Measurements from ENCODE around the gene FMOD. TPM values are rescaled to one million over a fixed set of nuclear protein-coding genes. Genes with fewer than 3 reads are reported as not detected.
A peak's percentile ranks its signal among the peaks of the same experiment; 100 is the strongest.
"Not testable (repeated sequence)": the region's sequence is repeated elsewhere in the genome, so short reads cannot be mapped to it uniquely, and the experiment has no call there.

Gene FMOD
- total RNA-seq, 1 donor from 2014 or later, result not detected

DNA sequence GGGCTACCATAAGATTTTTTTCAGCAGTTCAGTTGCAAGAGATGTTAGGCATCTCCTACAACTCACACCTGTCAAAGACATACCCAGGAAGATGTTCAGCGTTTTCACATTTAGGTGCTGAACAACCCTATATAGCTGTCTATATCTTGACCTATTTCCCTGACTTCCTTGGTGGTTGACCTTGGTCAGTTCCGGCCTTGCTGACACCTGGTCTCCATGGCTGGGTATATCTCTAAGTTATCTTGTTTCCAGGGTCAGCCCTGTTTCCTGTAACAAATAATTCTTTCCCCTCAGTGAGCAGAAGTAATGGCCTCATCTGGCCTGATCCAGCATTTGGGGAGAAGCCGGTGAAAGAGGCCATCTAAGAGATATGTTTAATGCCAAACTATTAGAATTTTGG is 48.0 kb downstream of the FMOD start:
- Mint-ChIP-seq H3K4me1 (peaks cover 24% of the 10 kb centered on the region), H3K4me3 (no peak overlapping the region), H3K27ac (no peak overlapping the region), H3K27me3 (ENCODE audit: insufficient read depth, low read depth) (peaks cover 17% of the 10 kb centered on the region), H3K9me3 (no peaks in the 10 kb centered on the region), H3K36me3 (peaks cover 2% of the 10 kb centered on the region)
- Histone ChIP-seq H3K27ac (no peak overlapping the region), H3K4me1 (peaks cover 23% of the 10 kb centered on the region), H4K20me1 (ENCODE audit: low read depth) (peaks cover 20% of the 10 kb centered on the region), H3K27me3 (peaks cover 94% of the 10 kb centered on the region), H3K4me3 (no peak overlapping the region), H3K79me2 (ENCODE audit: low read depth) (peaks cover 21% of the 10 kb centered on the region), H3K9me3 (ENCODE audit: low read depth) (no peaks in the 10 kb centered on the region), H3K4me2 (no peak overlapping the region), H3K9ac (no peak overlapping the region), H3K36me3 (no peaks in the 10 kb centered on the region), H2AFZ (replicated peaks) (no peak overlapping the region), H3F3A (ENCODE audit: low read depth) (peaks cover 16% of the 10 kb centered on the region)
- DNase-seq (ENCODE audit: low spot score), result no peak
- no peak for TF ChIP-seq EZH2 (IDR thresholded peaks at IDR 0.05)

DNA sequence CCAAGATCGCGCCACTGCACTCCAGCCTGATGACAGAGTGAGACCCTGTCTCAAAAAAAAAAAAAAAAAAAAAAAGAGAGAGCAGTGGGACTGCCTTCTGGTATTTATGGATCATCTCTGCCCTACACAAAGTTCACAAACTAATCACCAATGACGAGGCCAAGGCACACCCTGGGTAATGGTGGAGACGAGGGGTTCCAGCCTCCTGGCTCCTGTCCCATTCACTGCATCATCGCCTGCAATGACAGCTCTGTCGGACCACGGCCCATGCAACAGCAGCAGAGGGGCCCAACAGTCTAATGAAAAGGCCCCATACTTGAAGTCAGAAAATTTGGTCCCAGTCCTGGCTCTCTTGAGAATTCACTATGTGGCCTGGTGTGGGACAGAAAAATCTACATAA is 48.5 kb downstream of the FMOD start:
- H3K27me3 ChIP-seq, result peaks cover 90% of the 10 kb centered on the region
- H3K27ac ChIP-seq, result no peak overlapping the region
- peak overlapping the region; percentile 46 for H3K4me3 Mint-ChIP-seq
- H3K4me1 Mint-ChIP-seq, result peaks cover 20% of the 10 kb centered on the region
- H3K27ac Mint-ChIP-seq, result peak overlapping the region; percentile 86
- H3K9ac ChIP-seq, result no peak overlapping the region
- peaks cover 19% of the 10 kb centered on the region for H3K4me1 ChIP-seq
- peaks cover 17% of the 10 kb centered on the region for H3K27me3 Mint-ChIP-seq (ENCODE audit: insufficient read depth, low read depth)
- DNase-seq (ENCODE audit: low spot score), result no peak
- no peak overlapping the region for H3K4me2 ChIP-seq
- H3K9me3 ChIP-seq (ENCODE audit: low read depth), result no peaks in the 10 kb centered on the region
- TF ChIP-seq EZH2phosphoT487 (IDR thresholded peaks at IDR 0.05) (no peak), EZH2 (IDR thresholded peaks at IDR 0.05) (no peak)
- TF ChIP-seq, protein P1, sequence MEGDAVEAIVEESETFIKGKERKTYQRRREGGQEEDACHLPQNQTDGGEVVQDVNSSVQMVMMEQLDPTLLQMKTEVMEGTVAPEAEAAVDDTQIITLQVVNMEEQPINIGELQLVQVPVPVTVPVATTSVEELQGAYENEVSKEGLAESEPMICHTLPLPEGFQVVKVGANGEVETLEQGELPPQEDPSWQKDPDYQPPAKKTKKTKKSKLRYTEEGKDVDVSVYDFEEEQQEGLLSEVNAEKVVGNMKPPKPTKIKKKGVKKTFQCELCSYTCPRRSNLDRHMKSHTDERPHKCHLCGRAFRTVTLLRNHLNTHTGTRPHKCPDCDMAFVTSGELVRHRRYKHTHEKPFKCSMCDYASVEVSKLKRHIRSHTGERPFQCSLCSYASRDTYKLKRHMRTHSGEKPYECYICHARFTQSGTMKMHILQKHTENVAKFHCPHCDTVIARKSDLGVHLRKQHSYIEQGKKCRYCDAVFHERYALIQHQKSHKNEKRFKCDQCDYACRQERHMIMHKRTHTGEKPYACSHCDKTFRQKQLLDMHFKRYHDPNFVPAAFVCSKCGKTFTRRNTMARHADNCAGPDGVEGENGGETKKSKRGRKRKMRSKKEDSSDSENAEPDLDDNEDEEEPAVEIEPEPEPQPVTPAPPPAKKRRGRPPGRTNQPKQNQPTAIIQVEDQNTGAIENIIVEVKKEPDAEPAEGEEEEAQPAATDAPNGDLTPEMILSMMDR (IDR thresholded peaks at IDR 0.05), result no peak
- H3K4me3 ChIP-seq, result no peak overlapping the region
- H4K20me1 ChIP-seq (ENCODE audit: low read depth), result peaks cover 15% of the 10 kb centered on the region
- no peaks in the 10 kb centered on the region for H3K9me3 Mint-ChIP-seq
- H3K36me3 ChIP-seq, result no peaks in the 10 kb centered on the region
- no peak overlapping the region for H2AFZ ChIP-seq (replicated peaks)
- peaks cover 16% of the 10 kb centered on the region for H3K79me2 ChIP-seq (ENCODE audit: low read depth)
- peaks cover 11% of the 10 kb centered on the region for H3F3A ChIP-seq (ENCODE audit: low read depth)
- peaks cover 2% of the 10 kb centered on the region for H3K36me3 Mint-ChIP-seq

DNA sequence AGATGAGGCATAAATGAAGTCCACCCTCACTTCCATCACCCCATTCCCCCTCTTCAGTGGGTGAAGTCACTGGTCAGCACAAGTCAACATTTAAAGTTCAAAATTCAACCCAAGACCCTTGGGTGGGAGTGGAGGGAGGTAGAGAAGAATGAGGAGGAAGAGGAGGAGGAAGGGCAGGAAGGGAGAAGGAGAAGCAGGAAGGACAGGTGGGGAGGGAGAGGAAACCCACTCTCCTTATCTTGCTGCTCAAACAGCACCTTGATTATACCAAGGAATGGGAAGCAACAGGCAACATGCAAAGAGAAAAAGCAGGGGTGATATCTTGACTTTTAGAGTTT is 49.6 kb downstream of the FMOD start:
- Histone ChIP-seq H3K4me1 (peaks cover 7% of the 10 kb centered on the region), H3K9me3 (ENCODE audit: low read depth) (no peaks in the 10 kb centered on the region), H3K79me2 (ENCODE audit: low read depth) (peaks cover 8% of the 10 kb centered on the region), H2AFZ (replicated peaks) (no peak overlapping the region), H3K27ac (no peak overlapping the region), H3F3A (ENCODE audit: low read depth) (peaks cover 4% of the 10 kb centered on the region), H4K20me1 (ENCODE audit: low read depth) (peaks cover 4% of the 10 kb centered on the region), H3K4me2 (no peak overlapping the region), H3K27me3 (peaks cover 78% of the 10 kb centered on the region), H3K4me3 (no peak overlapping the region), H3K36me3 (no peaks in the 10 kb centered on the region), H3K9ac (no peak overlapping the region)
- Mint-ChIP-seq H3K36me3 (peaks cover 2% of the 10 kb centered on the region), H3K4me3 (no peak overlapping the region), H3K27me3 (ENCODE audit: insufficient read depth, low read depth) (peaks cover 19% of the 10 kb centered on the region), H3K4me1 (peaks cover 19% of the 10 kb centered on the region), H3K27ac (no peak overlapping the region), H3K9me3 (no peaks in the 10 kb centered on the region)
- no peak for DNase-seq (ENCODE audit: low spot score)
- TF ChIP-seq, protein P1 (IDR thresholded peaks at IDR 0.05), result no peak
- TF ChIP-seq EZH2phosphoT487 (IDR thresholded peaks at IDR 0.05) (no peak), EZH2 (IDR thresholded peaks at IDR 0.05) (no peak)

DNA sequence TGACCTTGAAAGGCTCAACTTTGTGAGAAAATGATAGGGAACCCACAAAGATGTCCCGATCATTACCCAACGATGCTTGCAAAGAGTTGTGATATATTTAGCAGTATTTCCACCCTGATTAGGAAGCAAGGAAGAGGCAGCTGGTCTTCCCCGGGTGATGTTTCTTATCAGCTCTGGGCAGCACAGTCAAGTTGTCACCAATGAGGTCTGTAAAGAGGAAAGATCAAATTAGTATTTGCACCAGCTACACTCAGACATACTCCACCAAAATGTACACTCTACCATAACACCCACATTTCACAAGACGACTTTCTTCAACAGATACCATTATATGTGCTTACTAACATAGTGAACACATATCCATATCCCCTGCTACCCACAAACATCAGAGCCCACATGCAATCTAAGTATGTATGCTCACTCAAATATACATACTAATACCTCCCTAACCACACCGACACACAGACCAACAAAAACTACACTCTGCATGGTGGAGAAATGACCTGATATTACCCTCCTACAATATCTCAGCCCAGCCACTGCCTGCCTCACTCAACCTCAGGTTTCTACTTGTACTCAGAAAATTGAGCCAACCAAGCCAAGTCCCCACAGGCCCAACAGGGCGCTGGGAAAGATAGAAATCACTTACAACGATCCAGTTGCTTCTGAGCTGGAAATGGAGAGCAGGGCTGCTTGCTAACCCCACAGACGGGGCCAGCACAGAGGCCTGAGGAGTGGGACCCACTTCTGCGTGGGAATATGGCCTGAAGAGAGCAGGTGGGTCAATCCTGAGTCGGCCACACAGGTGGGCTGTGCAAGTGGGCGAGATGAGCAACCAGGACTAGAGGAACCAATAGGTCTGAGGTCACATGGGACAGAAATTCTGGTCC is 50.2 kb downstream of the FMOD start:
- Histone ChIP-seq H3K27ac (no peak overlapping the region), H3K4me1 (peaks cover 8% of the 10 kb centered on the region), H3K9me3 (ENCODE audit: low read depth) (no peaks in the 10 kb centered on the region), H3K27me3 (peaks cover 72% of the 10 kb centered on the region), H3K9ac (no peak overlapping the region), H3K4me2 (no peak overlapping the region), H2AFZ (replicated peaks) (no peak overlapping the region), H4K20me1 (ENCODE audit: low read depth) (no peaks in the 10 kb centered on the region), H3K36me3 (no peaks in the 10 kb centered on the region), H3F3A (ENCODE audit: low read depth) (peaks cover 4% of the 10 kb centered on the region), H3K4me3 (no peak overlapping the region), H3K79me2 (ENCODE audit: low read depth) (peaks cover 2% of the 10 kb centered on the region)
- peaks cover 2% of the 10 kb centered on the region for H3K36me3 Mint-ChIP-seq
- no peak overlapping the region for H3K4me3 Mint-ChIP-seq
- H3K27me3 Mint-ChIP-seq (ENCODE audit: insufficient read depth, low read depth), result peaks cover 15% of the 10 kb centered on the region
- H3K4me1 Mint-ChIP-seq, result peaks cover 19% of the 10 kb centered on the region
- H3K27ac Mint-ChIP-seq, result no peak overlapping the region
- TF ChIP-seq, protein P1 (IDR thresholded peaks at IDR 0.05), result no peak
- no peak for TF ChIP-seq EZH2 (IDR thresholded peaks at IDR 0.05)
- TF ChIP-seq EZH2phosphoT487 (IDR thresholded peaks at IDR 0.05), result no peak
- DNase-seq (ENCODE audit: low spot score), result no peak
- no peaks in the 10 kb centered on the region for H3K9me3 Mint-ChIP-seq

DNA sequence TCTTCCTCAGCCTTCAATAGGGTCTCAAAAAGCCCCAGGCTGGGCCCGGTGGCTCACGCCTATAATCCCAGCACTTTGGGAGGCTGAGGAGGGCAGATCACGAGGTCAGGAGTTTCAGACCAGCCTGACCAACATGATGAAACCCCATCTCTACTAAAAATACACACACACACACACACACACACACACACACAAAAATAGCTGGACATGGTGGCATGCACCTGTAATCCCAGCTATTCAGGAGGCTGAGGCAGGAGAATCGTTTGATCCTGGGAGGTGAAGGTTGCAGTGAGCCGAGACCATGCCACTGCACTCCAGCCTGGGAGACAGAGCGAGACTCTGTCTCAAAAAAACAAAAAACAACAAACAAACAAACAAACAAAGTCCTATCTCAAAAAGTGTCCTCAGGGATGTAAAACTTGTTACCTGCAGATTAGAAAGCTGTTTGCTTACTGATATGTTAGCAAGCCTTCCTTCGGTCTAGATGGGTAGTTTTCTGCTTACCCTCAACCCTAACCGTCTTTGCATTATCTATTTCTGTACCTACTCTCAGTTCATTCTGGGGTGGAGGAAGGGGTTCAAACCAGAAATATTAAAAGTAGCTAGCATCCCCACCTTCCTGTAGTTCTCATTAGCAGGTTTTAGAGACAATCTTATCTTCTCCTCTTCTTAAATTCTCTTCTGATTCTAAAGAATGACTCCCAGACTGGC is 51.0 kb downstream of the FMOD start:
- H3K9me3 Mint-ChIP-seq; H4K20me1 ChIP-seq (ENCODE audit: low read depth); H3K36me3 ChIP-seq; H2AFZ ChIP-seq (replicated peaks); H3K4me3 ChIP-seq; H3K9ac ChIP-seq; H3K4me2 ChIP-seq; H3K4me1 ChIP-seq; DNase-seq (ENCODE audit: low spot score); H3K9me3 ChIP-seq (ENCODE audit: low read depth); H3K36me3 Mint-ChIP-seq; H3K27ac Mint-ChIP-seq; H3K79me2 ChIP-seq (ENCODE audit: low read depth); H3F3A ChIP-seq (ENCODE audit: low read depth); H3K4me3 Mint-ChIP-seq; H3K27ac ChIP-seq: not testable (repeated sequence)
- peaks cover 70% of the 10 kb centered on the region for H3K27me3 ChIP-seq
- H3K27me3 Mint-ChIP-seq (ENCODE audit: insufficient read depth, low read depth), result peaks cover 15% of the 10 kb centered on the region
- peaks cover 19% of the 10 kb centered on the region for H3K4me1 Mint-ChIP-seq

Measured in neural progenitor cell (in vitro differentiated cells).